SH-SY5Y (cell line): Measurements from ENCODE around the gene IGLL1.

Source experiments
- GATA2 ChIP-seq: IDR thresholded peaks from 2 replicates; pipeline ENCODE4 v1.6.1; 2011; ENCODE audit warnings: mild to moderate bottlenecking, low read depth, low read length
- GATA3 ChIP-seq: IDR thresholded peaks from 2 replicates; pipeline ENCODE4 v1.6.1; 2011; ENCODE audit warnings: low read depth, mild to moderate bottlenecking, low read length, moderate library complexity

IGLL1 gene

GRCh38 chr22:23566705-23567475 is 13.2 kb downstream of the IGLL1 start:
- TF ChIP-seq GATA3 (no peak), GATA2 (no peak)

GRCh38 chr22:23565915-23566704 is 14.0 kb downstream of the IGLL1 start:
- TF ChIP-seq GATA3 (no peak), GATA2 (no peak)

DNA sequence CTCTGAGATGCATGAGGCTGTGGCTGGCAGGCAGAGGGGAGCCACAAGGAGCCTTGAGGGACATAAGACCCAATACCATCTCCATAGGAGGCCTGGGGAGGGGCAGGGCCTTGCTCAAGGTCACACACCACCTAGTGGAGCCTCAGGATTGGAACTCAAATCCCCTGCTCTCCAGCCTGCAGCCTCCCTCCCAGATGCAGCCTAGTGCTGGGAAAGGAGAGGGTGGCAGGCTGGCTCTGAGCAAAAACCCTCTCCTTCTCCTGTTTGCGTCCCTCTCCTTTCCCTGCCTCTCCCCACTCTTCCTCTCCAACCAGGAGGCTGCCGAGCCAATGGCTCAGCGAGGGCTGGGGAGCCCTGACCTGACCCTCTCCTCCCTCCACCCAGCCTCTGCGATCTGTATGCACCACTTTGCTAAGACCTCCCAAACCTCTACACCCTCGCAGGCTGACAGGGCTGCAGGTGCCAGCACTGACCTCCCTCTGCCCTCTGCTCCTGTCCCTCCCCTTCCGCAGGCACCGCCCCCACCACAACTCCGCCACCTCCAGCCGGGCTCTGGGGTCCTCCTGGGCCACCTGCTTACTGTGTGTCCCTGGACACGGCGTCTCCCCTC is 14.7 kb downstream of the IGLL1 start:
- TF ChIP-seq GATA3: no peak
- TF ChIP-seq GATA2: no peak

GRCh38 chr22:23564276-23564675 is 15.8 kb downstream of the IGLL1 start:
- TF ChIP-seq GATA3: no peak
- TF ChIP-seq GATA2: no peak

DNA sequence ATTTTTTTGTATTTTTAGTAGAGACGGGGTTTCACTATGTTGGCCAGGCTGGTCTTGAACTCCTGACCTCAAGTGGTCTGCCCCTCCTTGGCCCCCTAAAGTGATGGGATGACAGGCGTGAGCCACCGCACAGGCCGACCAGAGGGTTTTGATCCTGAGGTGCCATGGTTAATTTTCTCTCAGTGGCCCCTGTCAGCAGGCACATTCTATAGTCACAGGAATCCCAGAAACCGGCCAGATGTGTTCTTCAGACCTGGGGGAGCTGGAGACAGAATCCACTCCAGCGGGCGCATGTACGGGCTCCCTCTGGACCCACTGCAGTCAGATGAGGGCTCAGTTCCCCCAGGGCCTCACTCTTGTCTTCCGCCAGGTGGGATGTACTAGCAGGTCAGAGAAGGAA is 17.0 kb downstream of the IGLL1 start:
- TF ChIP-seq GATA3: no peak
- TF ChIP-seq GATA2: no peak

DNA sequence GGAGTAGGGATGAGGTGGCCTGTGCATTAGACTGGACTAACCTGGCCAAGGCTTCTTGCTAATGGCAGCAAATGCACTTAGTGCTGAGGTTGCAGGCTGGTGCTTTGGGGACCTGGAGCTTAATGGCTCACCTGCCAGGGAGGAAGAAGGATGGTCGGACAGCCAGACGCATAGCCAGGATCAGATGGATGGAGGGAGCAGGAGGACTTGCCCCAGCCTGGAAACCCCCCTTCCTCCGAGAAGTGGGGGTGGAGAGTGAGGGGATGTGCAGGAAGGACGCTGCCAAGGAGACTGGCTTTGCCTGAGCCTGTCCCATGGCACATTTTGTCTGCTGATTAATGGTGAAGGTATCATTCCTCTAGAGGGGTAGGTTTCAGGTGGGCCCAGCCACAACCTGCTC is 17.9 kb downstream of the IGLL1 start:
- no peak for TF ChIP-seq GATA2

DNA sequence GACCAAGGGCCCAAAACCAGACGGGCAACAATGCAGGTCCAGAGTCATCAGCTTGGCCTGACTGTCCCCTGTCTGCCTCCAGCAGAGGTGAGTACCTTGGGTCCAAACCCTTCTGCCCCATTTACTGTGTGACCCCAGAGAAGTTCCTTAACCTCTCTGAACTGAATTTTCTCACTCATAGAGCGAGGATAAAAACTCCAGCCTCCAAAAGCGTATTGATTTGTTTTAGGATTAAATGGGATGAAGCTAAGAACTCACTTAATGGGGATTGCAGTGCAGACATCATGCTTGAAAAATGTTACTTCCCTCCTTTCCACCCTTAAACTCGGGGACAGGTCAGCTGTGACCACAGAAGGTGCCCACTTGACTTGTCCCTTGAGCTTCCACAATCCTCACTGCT is 22.6 kb downstream of the IGLL1 start:
- TF ChIP-seq GATA2 (no peak), GATA3 (no peak)

DNA sequence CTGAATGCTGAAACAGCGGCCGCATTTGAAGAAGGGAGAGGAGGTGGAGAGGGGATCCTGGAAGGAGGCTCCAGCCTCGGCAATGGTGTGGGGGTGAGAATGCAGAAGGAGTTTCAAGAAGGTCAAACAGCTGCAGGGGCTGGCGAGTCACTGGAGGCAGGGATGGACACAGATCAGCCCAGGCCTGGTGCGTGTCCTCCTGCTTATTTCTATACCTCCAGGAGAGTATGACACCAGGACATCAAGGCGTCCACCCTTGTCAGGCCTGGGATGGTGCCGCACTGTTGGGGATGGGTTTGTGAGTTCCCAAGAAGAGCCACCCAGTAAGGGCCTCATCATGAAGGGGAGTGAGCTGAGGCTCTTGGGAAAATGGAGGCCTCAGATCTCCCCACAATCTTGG is 23.1 kb downstream of the IGLL1 start:
- TF ChIP-seq GATA3 (no peak), GATA2 (no peak)

- TF ChIP-seq GATA3 (no peak), GATA2 (no peak)
Observed at GRCh38 chr22:23556026-23556620, 24.0 kb downstream of the IGLL1 start.

GRCh38 chr22:23555118-23555517 is 25.0 kb downstream of the IGLL1 start:
- TF ChIP-seq GATA2: no peak
- TF ChIP-seq GATA3: no peak

GRCh38 chr22:23553924-23554870 is 25.9 kb downstream of the IGLL1 start:
- TF ChIP-seq GATA3 (no peak), GATA2 (no peak)

DNA sequence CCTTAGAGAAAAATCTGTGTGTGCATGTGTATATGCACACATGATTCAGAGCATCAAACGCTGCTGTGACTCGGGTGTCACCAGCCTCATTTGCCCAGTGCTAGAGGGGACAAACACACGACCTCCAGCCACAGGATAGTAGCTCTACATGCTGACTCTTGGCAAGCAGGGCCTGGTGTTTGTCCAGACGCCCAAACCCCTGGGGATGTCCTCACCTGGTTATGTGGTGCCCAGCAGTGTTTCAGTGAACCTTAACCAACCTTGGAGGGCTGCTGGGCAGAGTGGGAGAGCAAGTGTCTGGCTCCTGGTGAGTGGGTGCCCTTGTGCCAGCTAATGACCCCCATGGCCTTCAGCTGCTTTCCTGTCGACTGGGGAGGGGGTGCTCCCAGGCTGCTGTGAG is 26.7 kb downstream of the IGLL1 start:
- no peak for TF ChIP-seq GATA3
- no peak for TF ChIP-seq GATA2

GRCh38 chr22:23552573-23552972 is 27.5 kb downstream of the IGLL1 start:
- no peak for TF ChIP-seq GATA2
- TF ChIP-seq GATA3: no peak
